BLaER1 (cell line): Measurements from ENCODE around the gene NPPC.

ENCODE experiments used
- H3K27ac ChIP-seq: shearing (Covaris generic); formaldehyde crosslinking; 2 replicates; pipeline ENCODE4 v1.8.1; 2022
- H3K27me3 ChIP-seq: shearing (Covaris generic); formaldehyde crosslinking; 2 replicates; pipeline ENCODE4 v1.8.1; 2022
- H3K36me3 ChIP-seq: shearing (Covaris generic); formaldehyde crosslinking; 2 replicates; pipeline ENCODE4 v1.8.1; 2022
- H3K4me1 ChIP-seq: shearing (Covaris generic); formaldehyde crosslinking; 2 replicates; pipeline ENCODE4 v1.8.1; 2022
- H3K4me2 ChIP-seq: shearing (Covaris generic); formaldehyde crosslinking; 2 replicates; pipeline ENCODE4 v1.8.1; 2022
- H3K4me3 ChIP-seq: shearing (Covaris generic); formaldehyde crosslinking; 2 replicates; pipeline ENCODE4 v1.8.1; 2022
- H3K9ac ChIP-seq: shearing (Covaris generic); formaldehyde crosslinking; 2 replicates; pipeline ENCODE4 v1.8.1; 2022
- H3K9me3 ChIP-seq: shearing (Covaris generic); formaldehyde crosslinking; 2 replicates; pipeline ENCODE4 v1.8.1; 2022
- H4K20me1 ChIP-seq: shearing (Covaris generic); formaldehyde crosslinking; 2 replicates; pipeline ENCODE4 v1.8.1; 2022
- Cebpa-rat ChIP-seq: shearing (Covaris generic); IDR thresholded peaks from 2 replicates; pipeline ENCODE4 v1.8.1; 2022

Gene NPPC

DNA sequence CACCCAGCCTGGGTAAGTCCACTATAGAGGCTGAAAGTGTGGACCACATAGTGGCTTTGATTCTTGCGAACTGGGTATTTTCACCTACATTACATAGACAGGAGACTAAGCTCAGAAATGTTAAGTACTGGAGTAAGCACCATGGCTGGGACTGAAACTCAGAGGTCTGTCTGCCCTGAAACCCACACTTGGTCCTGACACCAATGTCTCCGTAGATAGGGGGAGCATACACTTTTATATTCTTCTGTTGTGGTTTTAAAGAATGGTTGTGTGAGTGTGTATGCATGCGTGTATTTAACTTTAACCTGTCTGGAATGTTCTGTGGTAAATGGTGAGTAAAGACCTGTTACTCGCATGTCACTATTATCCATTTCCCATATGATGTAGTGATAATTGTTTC, 10.3 kb upstream of the NPPC start:
- Histone ChIP-seq H3K36me3 (no peaks in the 10 kb centered on the region), H4K20me1 (no peaks in the 10 kb centered on the region), H3K4me3 (no peak overlapping the region), H3K4me1 (peaks cover 73% of the 10 kb centered on the region), H3K27me3 (no peaks in the 10 kb centered on the region), H3K9ac (no peak overlapping the region), H3K27ac (no peak overlapping the region), H3K4me2 (peak overlapping the region; percentile 64), H3K9me3 (no peaks in the 10 kb centered on the region)
- no peak for TF ChIP-seq Cebpa-rat

DNA sequence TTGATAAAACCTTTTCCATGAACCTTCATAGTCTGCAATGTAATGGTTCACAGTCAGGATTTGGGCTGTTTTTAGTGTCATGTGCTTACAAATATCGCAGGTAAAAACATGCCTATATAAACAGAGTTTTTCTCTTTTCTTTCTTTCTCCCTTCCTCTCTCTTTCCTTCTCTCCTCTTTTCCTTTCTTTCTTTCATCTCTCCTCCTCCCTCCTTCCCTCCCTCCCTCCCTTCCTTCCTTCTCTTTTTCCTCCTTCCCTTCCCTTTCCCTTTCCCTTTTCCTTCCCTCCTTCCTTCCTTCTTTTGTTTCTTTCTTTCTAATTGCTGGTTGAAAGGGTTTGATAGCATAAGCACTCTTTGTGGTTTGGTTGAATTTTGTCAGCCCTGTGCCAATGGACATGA, 9.6 kb upstream of the NPPC start:
- Histone ChIP-seq H3K9me3 (no peaks in the 10 kb centered on the region), H3K9ac (no peak overlapping the region), H4K20me1 (no peaks in the 10 kb centered on the region), H3K4me2 (peak overlapping the region; percentile 100), H3K27ac (0 out of 2 replicates have a peak overlapping the region, but pooled peaks have one; percentile 76), H3K4me1 (peaks cover 73% of the 10 kb centered on the region), H3K4me3 (no peak overlapping the region), H3K27me3 (no peaks in the 10 kb centered on the region), H3K36me3 (no peaks in the 10 kb centered on the region)
- no peak for TF ChIP-seq Cebpa-rat

DNA sequence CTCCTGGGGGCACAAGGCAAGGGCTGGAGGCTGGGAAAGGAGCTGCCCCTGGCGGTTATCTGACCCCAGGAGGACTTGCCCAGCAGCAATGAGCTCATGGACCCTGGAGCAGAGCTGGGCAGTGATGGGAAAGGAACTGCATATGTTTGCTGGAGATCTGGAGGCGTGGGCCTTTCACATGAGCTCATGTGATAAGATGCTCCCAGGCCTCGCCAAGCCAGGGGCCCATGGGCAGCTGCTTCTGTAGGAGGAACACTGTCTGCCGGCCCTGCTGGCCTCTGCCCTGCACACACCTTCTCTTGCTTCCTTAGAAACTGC, 9.0 kb upstream of the NPPC start:
- H3K27ac ChIP-seq = peak overlapping the region; percentile 76
- TF ChIP-seq Cebpa-rat = no peak
- H4K20me1 ChIP-seq = no peaks in the 10 kb centered on the region
- no peak overlapping the region for H3K4me3 ChIP-seq
- H3K27me3 ChIP-seq = no peaks in the 10 kb centered on the region
- peaks cover 73% of the 10 kb centered on the region for H3K4me1 ChIP-seq
- no peaks in the 10 kb centered on the region for H3K36me3 ChIP-seq
- H3K4me2 ChIP-seq = peak overlapping the region; percentile 100
- no peaks in the 10 kb centered on the region for H3K9me3 ChIP-seq
- peak overlapping the region; percentile 49; the same call in 1 of the 2 replicates for H3K9ac ChIP-seq

DNA sequence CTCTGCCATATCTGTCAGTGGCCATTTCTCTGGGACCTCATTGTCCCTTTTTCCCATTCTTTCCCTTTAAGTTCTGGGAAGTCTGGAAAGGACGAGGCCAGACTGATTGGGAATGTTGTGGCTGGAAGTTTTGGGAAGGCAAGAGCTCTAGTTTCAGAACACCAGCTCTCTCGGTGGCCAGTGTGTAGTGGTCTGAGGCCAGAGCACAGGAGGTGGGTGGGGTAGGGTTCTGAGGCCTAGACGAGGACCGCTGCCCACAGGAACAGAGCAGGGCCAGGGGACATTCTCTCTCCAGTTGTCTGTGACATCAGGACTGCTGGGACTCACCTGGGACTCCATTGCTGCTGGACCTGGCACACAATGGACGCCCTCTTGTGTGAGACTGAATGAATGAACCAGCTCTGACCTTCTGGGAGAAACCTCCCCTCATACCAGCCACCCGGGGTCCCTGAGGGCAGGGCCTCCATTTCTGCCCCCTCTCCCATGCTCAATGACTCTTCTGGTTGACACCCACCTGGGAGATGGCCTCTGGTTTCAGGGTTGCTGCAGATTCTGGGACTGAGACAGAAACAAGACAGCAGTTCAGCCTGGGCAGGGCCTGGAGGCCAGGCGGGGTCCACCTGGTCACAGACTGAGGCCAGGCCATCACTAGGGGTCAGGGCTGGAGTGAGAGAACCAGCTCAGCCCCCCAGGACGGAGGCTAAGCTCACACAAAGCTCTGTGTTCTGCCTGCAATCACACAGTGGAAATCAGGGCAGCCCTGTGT, 8.4 kb upstream of the NPPC start:
- peak overlapping the region; percentile 49; the same call in 1 of the 2 replicates for H3K9ac ChIP-seq
- peak overlapping the region; percentile 76 for H3K27ac ChIP-seq
- H4K20me1 ChIP-seq = no peaks in the 10 kb centered on the region

DNA sequence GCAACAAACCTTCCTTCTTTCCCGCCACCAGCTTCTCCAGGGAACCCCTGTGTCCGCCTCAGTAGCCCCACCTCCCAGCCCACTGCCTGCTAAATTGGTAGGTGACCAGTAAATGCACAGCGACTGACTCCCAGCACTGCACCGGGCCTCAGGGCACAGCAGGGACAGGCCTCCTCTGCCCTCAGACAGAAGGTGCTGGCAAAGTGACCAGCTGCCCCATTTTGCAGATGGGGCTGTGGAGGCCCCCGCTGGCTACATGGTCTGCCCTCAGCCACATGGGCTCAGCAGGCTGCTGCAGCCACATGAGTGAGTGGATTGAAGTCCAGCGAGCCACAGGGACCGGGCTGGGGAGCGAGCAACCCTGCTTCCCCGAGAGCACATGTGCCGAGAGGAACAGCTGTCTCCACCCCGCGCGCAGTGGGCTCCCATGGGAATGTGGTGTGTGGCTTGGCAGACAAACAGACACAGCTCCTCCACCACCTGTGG, 7.8 kb upstream of the NPPC start:
- Histone ChIP-seq H3K4me1 (peaks cover 81% of the 10 kb centered on the region), H3K27ac (peak overlapping the region; percentile 76), H3K9me3 (no peaks in the 10 kb centered on the region), H4K20me1 (no peaks in the 10 kb centered on the region), H3K27me3 (no peaks in the 10 kb centered on the region), H3K9ac (peak overlapping the region; percentile 49; the same call in 1 of the 2 replicates), H3K36me3 (no peaks in the 10 kb centered on the region), H3K4me2 (peak overlapping the region; percentile 100), H3K4me3 (no peak overlapping the region)
- TF ChIP-seq Cebpa-rat = no peak

More for the DNA sequence above, 8.4 kb upstream of the NPPC start:
- H3K4me3 ChIP-seq = no peak overlapping the region
- H3K27me3 ChIP-seq = no peaks in the 10 kb centered on the region
- no peaks in the 10 kb centered on the region for H3K9me3 ChIP-seq
- H3K36me3 ChIP-seq = no peaks in the 10 kb centered on the region
- no peak for TF ChIP-seq Cebpa-rat
- peak overlapping the region; percentile 100 for H3K4me2 ChIP-seq
- H3K4me1 ChIP-seq = peaks cover 74% of the 10 kb centered on the region

DNA sequence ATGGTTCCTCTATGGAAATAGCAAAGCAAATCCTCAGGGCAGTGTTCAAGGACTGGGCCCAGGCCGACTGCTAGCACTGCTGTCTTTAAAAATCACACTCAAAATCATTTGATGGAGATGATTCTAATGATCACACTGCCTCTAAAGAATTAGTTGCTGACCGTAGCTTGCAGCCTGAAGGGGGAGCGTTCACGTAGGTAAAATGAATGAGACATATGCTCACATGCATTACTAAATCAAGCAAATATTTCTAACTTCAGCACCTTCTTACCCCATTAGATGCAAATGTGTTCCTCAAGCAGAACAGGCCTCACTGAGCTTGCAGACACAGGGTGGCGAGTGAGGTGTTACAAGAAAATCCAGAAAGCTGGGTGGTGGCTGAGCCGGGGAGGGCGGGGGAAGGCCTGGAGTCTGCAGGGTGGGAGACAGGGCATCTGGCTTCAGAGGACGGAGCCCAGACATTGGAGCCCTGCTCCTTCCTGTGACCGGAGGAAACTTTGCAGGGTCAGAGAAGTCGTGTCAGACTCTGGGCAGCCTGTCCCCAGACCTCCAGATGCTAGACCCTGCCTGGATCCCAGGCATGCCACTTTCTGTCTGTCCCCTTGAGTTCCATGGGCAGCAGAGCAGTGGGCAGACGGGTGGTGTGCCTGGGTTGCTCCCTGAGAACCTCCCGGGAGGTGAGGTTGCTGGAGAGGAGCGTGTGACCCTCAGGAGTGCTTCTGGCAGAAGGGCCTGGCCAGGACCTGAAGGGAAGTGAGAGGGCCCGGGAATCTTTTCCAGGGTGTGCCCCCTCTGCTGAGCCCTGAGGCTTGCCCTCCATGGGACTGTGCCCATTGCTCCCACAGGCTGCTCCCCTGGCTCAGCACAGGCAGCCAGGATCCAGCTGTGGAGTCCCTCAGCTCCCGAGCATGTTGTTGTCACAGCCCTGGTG, 7.1 kb upstream of the NPPC start:
- H3K36me3 ChIP-seq = no peaks in the 10 kb centered on the region
- no peaks in the 10 kb centered on the region for H3K9me3 ChIP-seq
- peak overlapping the region; percentile 100 for H3K4me2 ChIP-seq
- H4K20me1 ChIP-seq = no peaks in the 10 kb centered on the region
- no peak overlapping the region for H3K4me3 ChIP-seq
- no peak for TF ChIP-seq Cebpa-rat
- peak overlapping the region; percentile 76 for H3K27ac ChIP-seq
- H3K27me3 ChIP-seq = no peaks in the 10 kb centered on the region; the same call in 1 of the 2 replicates
- H3K4me1 ChIP-seq = peaks cover 88% of the 10 kb centered on the region
- peak overlapping the region; percentile 49; the same call in 1 of the 2 replicates for H3K9ac ChIP-seq

DNA sequence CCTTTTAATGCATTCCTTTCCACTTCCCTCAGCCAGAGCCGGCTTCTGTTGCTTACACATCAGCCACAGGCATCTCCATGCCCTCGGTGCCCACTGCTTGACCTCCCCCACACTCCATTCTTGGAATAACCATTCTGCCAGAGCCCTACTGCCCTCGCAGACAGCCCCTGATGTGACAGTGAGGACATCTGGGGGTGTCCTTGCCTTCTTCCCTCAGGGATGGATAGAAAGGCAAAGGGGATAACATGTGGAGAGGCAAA, 6.4 kb upstream of the NPPC start:
- H3K27me3 ChIP-seq = peaks cover 6% of the 10 kb centered on the region
- H3K4me1 ChIP-seq = peaks cover 94% of the 10 kb centered on the region
- no peak for TF ChIP-seq Cebpa-rat
- no peaks in the 10 kb centered on the region for H3K9me3 ChIP-seq
- H3K4me3 ChIP-seq = no peak overlapping the region
- H3K36me3 ChIP-seq = no peaks in the 10 kb centered on the region
- no peaks in the 10 kb centered on the region for H4K20me1 ChIP-seq
- H3K9ac ChIP-seq = no peak overlapping the region
- H3K27ac ChIP-seq = no peak overlapping the region
- peak overlapping the region; percentile 100 for H3K4me2 ChIP-seq

DNA sequence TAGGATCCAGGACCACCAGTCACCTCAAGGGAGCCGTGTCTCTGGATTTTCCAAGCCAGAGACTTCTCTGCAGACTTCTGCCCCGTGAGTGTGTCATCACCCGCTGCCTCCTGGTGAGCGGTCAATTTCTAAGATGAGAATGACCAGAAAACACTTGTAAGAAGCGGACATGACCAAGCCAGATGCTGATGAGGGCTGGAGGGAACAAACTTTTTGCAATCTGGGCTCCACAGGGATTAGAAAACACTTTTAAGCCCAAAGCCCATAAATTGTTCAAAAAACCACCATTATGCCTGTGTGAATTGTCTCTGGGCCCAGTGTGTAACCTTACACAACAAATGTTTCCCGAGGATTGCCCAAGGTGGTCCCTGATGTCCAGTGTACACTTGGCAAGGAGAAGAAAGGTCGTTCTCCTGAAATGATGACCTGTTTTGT, 5.3 kb upstream of the NPPC start:
- Histone ChIP-seq H3K4me2 (peak overlapping the region; percentile 100), H3K36me3 (no peaks in the 10 kb centered on the region), H3K4me3 (no peak overlapping the region), H3K9me3 (no peaks in the 10 kb centered on the region), H3K4me1 (peaks cover 99% of the 10 kb centered on the region), H3K9ac (no peak overlapping the region), H3K27me3 (peaks cover 17% of the 10 kb centered on the region), H3K27ac (no peak overlapping the region), H4K20me1 (no peaks in the 10 kb centered on the region)
- TF ChIP-seq Cebpa-rat = no peak

DNA sequence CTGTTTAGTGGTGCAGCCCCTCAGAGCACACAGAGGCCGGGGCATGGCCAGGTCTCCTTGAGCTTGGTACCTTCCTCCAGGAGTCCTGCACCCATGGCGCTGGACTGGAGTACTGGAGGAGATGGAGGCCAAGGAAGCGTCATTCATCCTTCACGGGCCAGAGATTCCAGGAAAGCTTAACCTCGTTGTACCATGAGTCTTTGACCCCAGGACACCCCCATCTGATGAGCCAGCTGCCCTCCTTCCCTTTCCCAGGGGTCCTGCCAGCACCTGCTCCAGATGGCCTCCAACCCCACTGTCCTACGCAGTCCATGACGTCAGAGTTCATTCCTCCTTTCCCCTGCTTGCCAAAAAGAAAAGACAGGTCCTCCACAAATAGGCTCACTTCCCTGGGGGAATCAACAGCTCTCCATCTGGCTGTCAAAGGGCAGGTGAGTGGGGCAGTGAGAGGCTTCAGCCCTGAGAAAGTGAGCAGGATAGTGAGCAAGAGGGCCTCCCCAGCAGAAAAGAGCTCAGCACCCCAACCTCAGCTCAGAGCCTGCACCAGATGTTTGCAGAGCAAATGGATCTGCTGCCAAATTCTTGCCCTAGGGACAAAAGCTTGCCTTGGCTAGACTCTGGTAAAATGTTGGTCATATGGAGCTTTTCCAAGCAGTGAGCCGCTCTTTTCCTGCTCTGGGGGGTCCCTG, 4.5 kb upstream of the NPPC start:
- no peaks in the 10 kb centered on the region for H3K36me3 ChIP-seq
- no peak overlapping the region for H3K4me3 ChIP-seq
- TF ChIP-seq Cebpa-rat = no peak
- H3K27ac ChIP-seq = peak overlapping the region; percentile 28
- H3K4me1 ChIP-seq = peaks cover 93% of the 10 kb centered on the region
- H3K27me3 ChIP-seq = peaks cover 23% of the 10 kb centered on the region
- H3K9ac ChIP-seq = no peak overlapping the region
- H3K4me2 ChIP-seq = peak overlapping the region; percentile 100
- no peaks in the 10 kb centered on the region for H3K9me3 ChIP-seq
- peaks cover 2% of the 10 kb centered on the region; the same call in 1 of the 2 replicates for H4K20me1 ChIP-seq
